Endothelial cell of umbilical vein (primary cell): ENCODE data around the gene RNU1-3. TPM values are rescaled to one million over a fixed set of nuclear protein-coding genes. Genes with fewer than 3 reads are reported as not detected.

Experiments used
- BruUV-seq: library from RNA; stranded (reverse); fragments of 400-500 nt; replicated peaks from 2 replicates; lab custom pipeline; 2021; lab: Mats Ljungman, UMichigan
- CTCF ChIA-PET: fragments of 300-600, 350-600 bp; sonication (Branson Sonifier 250); formaldehyde crosslinking; loops from one replicate; lab custom pipeline; 2021; ENCODE audit warnings: antibody characterized with exemption, inconsistent platforms; lab: Charles Lee
- POLR2A ChIA-PET: fragments of 300-600, 350-600 bp; sonication (Branson Sonifier 250); formaldehyde crosslinking; loops from one replicate; lab custom pipeline; 2021; ENCODE audit warnings: antibody characterized with exemption, inconsistent platforms; lab: Charles Lee
- DNase-seq: peaks from one replicate; pipeline ENCODE4 v3.0.0-alpha.2; 2011; ENCODE audit warnings: low read depth, low spot score
- FAIRE-seq: peaks from 2 replicates; lab custom pipeline; 2011; peaks lifted over from hg19 to GRCh38; lab: Jason Lieb, UNC
- H2AFZ ChIP-seq: 2 replicates; pipeline ENCODE4 v1.6.0; 2012; ENCODE audit warnings: low read depth, low read length, control low read depth, inconsistent platforms
- H3K27ac ChIP-seq: 2 replicates; pipeline ENCODE4 v1.5.1; 2011; ENCODE audit warnings: low read depth, mild to moderate bottlenecking, control low read depth, low read length, moderate library complexity; ENCODE audit not compliant: insufficient read depth
- H3K27me3 ChIP-seq, 2 experiments: 2 replicates each; pipeline versions ENCODE4 v1.6.0 to v1.6.1; 2011; ENCODE audit warnings: low read length in 2 of 2, mixed read lengths in 1 of 2; ENCODE audit not compliant: control insufficient read depth in 2 of 2, insufficient read depth in 2 of 2
- H3K36me3 ChIP-seq, 2 experiments: 2 replicates in 1 of 2; 3 replicates in 1 of 2; pipeline ENCODE4 v1.5.1; 2011; ENCODE audit warnings: low read length in 2 of 2, mild to moderate bottlenecking in 1 of 2, moderate library complexity in 1 of 2; ENCODE audit not compliant: control insufficient read depth in 2 of 2, insufficient read depth in 2 of 2; ENCODE audit errors: extremely low read depth in 1 of 2
- H3K4me1 ChIP-seq: 3 replicates; pipeline ENCODE4 v1.5.1; 2011; ENCODE audit warnings: mild to moderate bottlenecking, low read length; ENCODE audit not compliant: control insufficient read depth, insufficient read depth; ENCODE audit errors: extremely low read depth
- H3K4me2 ChIP-seq: 2 replicates; pipeline ENCODE4 v1.6.1; 2011; ENCODE audit warnings: low read length, control low read depth, mixed read lengths; ENCODE audit not compliant: insufficient read depth
- H3K4me3 ChIP-seq, 3 experiments: fragments of 200-600 bp in 1 of 3; sonication (generic), shearing (Covaris generic) in 1 of 3; replicated peaks in 1 of 3; 2 replicates each; pipeline ENCODE4 v1.5.1; 2011 to 2016; ENCODE audit warnings: control low read depth in 3 of 3, low read length in 3 of 3, mild to moderate bottlenecking in 2 of 3, inconsistent platforms in 1 of 3, low read depth in 1 of 3, moderate library complexity in 1 of 3; ENCODE audit not compliant: insufficient read depth in 1 of 3
- H3K79me2 ChIP-seq: 2 replicates; pipeline ENCODE4 v1.6.0; 2012; ENCODE audit warnings: low read length, inconsistent platforms; ENCODE audit not compliant: control insufficient read depth, insufficient read depth
- H3K9ac ChIP-seq: replicated peaks from 2 replicates; pipeline ENCODE3; 2011; ENCODE audit warnings: low read length, control low read depth; ENCODE audit not compliant: insufficient read depth; ENCODE audit errors: extremely low read depth
- H3K9me1 ChIP-seq: replicated peaks from 3 replicates; pipeline ENCODE4 v1.6.0; 2011; ENCODE audit warnings: mild to moderate bottlenecking, low read length; ENCODE audit not compliant: control insufficient read depth, insufficient read depth; ENCODE audit errors: extremely low read depth
- H3K9me3 ChIP-seq: replicated peaks from 2 replicates; pipeline ENCODE4 v1.5.1; 2012; ENCODE audit warnings: low read length, inconsistent platforms; ENCODE audit not compliant: control insufficient read depth, insufficient read depth
- H4K20me1 ChIP-seq: replicated peaks from 2 replicates; pipeline ENCODE3; 2011; ENCODE audit warnings: mild to moderate bottlenecking, low read length; ENCODE audit not compliant: control insufficient read depth, insufficient read depth; ENCODE audit errors: extremely low read depth
- EZH2 ChIP-seq: IDR thresholded peaks from 2 replicates; pipeline ENCODE4 v1.6.1; 2012; ENCODE audit warnings: borderline replicate concordance, low read depth, mild to moderate bottlenecking, moderate library complexity, low read length, inconsistent platforms; ENCODE audit not compliant: severe bottlenecking
- FOS ChIP-seq: IDR thresholded peaks from 2 replicates; pipeline ENCODE4 v1.6.1; 2011; ENCODE audit warnings: mild to moderate bottlenecking, low read length, moderate library complexity, borderline replicate concordance; ENCODE audit not compliant: insufficient read depth
- GATA2 ChIP-seq: IDR thresholded peaks from 2 replicates; pipeline ENCODE4 v1.7.0; 2011; ENCODE audit warnings: low read depth, mild to moderate bottlenecking, moderate library complexity, mixed read lengths, low read length; ENCODE audit not compliant: insufficient read length, insufficient read depth
- JUN ChIP-seq: IDR thresholded peaks from 2 replicates; pipeline ENCODE4 v1.6.1; 2011; ENCODE audit warnings: borderline replicate concordance, low read depth; ENCODE audit not compliant: insufficient read length, insufficient read depth
- MYC ChIP-seq: IDR thresholded peaks from one replicate; pipeline ENCODE4 v1.6.1; 2011; ENCODE audit warnings: mild to moderate bottlenecking, low read depth, low read length
- POLR2A ChIP-seq: IDR thresholded peaks from 2 replicates; pipeline ENCODE4 v1.6.1; 2012; ENCODE audit warnings: low read depth, mild to moderate bottlenecking, control low read depth, low read length
- POLR2AphosphoS5 ChIP-seq: IDR thresholded peaks from 2 replicates; pipeline ENCODE4 v1.6.1; 2012; ENCODE audit warnings: low read depth, mild to moderate bottlenecking, control low read depth, low read length, moderate library complexity; ENCODE audit not compliant: insufficient read depth
- dilution Hi-C: fragments of 300-500 bp; cut with MboI; formaldehyde crosslinking; loops from one replicate; pipeline ENCODE4 v1.15.0; 2019; ENCODE audit warnings: low sequenced_read_pairs; ENCODE audit not compliant: extremely low pct_ligation_motif_present
- intact Hi-C: fragments of 100-400 bp; cut with micrococcal nuclease; formaldehyde crosslinking; loops from one replicate; pipeline ENCODE4 v1.10.0; 2022
- polyA plus RNA-seq, 4 experiments: library from polyadenylated mRNA; depleted of rRNA in 3 of 4; stranded (reverse) in 3 of 4; unstranded in 1 of 4; fragments of >200 nt; gene quantifications; 2 replicates each; pipeline versions ENCODE4 v1.2.1 to v1.2.3, GENCODE V29; 2011 to 2012; ENCODE audit warnings: missing spikeins in 1 of 4
- total RNA-seq: library from RNA; stranded (reverse); gene quantifications from 2 replicates; pipeline ENCODE4 v1.2.3, GENCODE V29; 2021
- TF ChIP-seq, protein P1 (sequence below), 2 donors: IDR thresholded peaks; 1 replicate in 1 of 2; 2 replicates in 1 of 2; pipeline ENCODE4 v1.5.1; 2011; ENCODE audit warnings: low read length in 2 of 2, mild to moderate bottlenecking in 2 of 2, moderate library complexity in 2 of 2, control low read depth in 1 of 2, inconsistent platforms in 1 of 2, low read depth in 1 of 2; ENCODE audit not compliant: insufficient read depth in 1 of 2; ENCODE audit errors: extremely low read depth in 1 of 2
- TF ChIP-seq, protein P2 (sequence below): IDR thresholded peaks from 2 replicates; pipeline ENCODE4 v1.6.1; 2011; ENCODE audit not compliant: insufficient read depth, insufficient read length

RNU1-3 gene
- total and polyA plus RNA-seq, 2 donors (not counting 3 experiments of a cell fraction or from before 2014, with no cell fraction given) = 206 to 1,319 TPM

DNA sequence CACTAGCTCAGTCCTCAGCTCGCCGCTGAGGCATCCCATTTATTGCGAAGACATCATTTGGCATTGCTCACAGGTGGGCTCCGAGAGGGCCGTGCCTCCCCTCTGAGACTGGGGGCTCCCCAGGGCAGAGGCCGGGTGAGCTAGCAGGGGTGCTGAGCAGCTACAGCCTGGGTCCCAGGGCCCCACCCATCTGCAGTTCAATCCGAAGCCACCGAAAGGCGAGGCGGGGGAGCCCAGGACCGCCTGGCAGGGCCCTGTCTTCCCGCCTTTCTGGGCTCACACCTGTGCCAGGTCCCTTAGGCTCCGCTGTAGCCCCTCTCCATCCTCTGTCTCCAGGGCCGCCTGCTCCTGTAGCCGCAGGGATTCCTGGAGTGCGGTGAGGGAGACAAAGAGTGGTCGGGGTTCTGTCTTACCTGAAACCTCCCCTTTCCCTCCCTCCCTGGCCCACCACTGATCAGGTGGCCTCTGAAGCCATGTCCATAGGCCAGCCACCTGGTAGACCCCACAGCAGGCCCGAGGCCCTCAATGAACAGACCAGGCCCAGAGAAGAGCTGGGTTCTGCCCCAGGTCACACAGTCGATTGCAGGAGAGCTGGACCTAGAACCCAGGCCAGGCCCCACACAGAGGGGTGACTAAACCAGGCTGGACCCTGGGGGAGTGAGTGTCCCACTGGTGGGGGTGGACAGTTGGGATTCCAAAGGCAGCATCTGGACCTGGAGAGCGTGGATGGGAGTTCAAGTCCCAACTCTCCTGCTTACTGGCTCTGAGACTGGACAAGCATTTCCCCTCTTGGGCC lies 35.3 kb downstream of the RNU1-3 start:
- Histone ChIP-seq H3K9me1 (no peaks in the 10 kb centered on the region), H3K9ac (no peak overlapping the region), H3K36me3 (peaks cover 12 to 49% of the 10 kb centered on the region in 2 experiments), H3K79me2 (no peaks in the 10 kb centered on the region), H3K4me1 (no peaks in the 10 kb centered on the region), H3K27me3 (no peaks in the 10 kb centered on the region), H3K9me3 (no peaks in the 10 kb centered on the region), H3K4me3 (no peak overlapping the region), H2AFZ (no peak overlapping the region), H3K4me2 (no peak overlapping the region), H4K20me1 (no peaks in the 10 kb centered on the region), H3K27ac (no peak overlapping the region)
- no TSS peak for BruUV-seq
- dilution Hi-C loops (no loop called here), intact Hi-C loops (no loop called here)
- ChIA-PET CTCF (interaction anchor here (1.9 kb wide), 1 partner anchor 10 kb away, joined by 9 read pairs; no protein-coding TSS in a partner anchor), POLR2A (no interaction called here)
- DNase-seq (no peak), FAIRE-seq (no peak)
- TF ChIP-seq JUN (no peak), POLR2A (no peak), GATA2 (no peak), EZH2 (no peak), POLR2AphosphoS5 (no peak), MYC (no peak), FOS (no peak)
- TF ChIP-seq, protein P1, sequence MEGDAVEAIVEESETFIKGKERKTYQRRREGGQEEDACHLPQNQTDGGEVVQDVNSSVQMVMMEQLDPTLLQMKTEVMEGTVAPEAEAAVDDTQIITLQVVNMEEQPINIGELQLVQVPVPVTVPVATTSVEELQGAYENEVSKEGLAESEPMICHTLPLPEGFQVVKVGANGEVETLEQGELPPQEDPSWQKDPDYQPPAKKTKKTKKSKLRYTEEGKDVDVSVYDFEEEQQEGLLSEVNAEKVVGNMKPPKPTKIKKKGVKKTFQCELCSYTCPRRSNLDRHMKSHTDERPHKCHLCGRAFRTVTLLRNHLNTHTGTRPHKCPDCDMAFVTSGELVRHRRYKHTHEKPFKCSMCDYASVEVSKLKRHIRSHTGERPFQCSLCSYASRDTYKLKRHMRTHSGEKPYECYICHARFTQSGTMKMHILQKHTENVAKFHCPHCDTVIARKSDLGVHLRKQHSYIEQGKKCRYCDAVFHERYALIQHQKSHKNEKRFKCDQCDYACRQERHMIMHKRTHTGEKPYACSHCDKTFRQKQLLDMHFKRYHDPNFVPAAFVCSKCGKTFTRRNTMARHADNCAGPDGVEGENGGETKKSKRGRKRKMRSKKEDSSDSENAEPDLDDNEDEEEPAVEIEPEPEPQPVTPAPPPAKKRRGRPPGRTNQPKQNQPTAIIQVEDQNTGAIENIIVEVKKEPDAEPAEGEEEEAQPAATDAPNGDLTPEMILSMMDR (IDR thresholded peaks at IDR 0.05; ENCODE audit: extremely low read depth in 1 of 2, insufficient read depth in 1 of 2, low read depth in 1 of 2, low read length in 2 of 2) = no peak
- TF ChIP-seq, protein P2, sequence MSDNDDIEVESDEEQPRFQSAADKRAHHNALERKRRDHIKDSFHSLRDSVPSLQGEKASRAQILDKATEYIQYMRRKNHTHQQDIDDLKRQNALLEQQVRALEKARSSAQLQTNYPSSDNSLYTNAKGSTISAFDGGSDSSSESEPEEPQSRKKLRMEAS = no peak
